ENCODE results near the gene MBOAT1. TPM values are rescaled to one million over a fixed set of nuclear protein-coding genes. Genes with fewer than 3 reads are reported as not detected.
A peak's percentile ranks its signal among the peaks of the same experiment; 100 is the strongest.

Gene MBOAT1
- total RNA-seq, 1 experiment from 2014 or later, result 9.9 TPM

DNA sequence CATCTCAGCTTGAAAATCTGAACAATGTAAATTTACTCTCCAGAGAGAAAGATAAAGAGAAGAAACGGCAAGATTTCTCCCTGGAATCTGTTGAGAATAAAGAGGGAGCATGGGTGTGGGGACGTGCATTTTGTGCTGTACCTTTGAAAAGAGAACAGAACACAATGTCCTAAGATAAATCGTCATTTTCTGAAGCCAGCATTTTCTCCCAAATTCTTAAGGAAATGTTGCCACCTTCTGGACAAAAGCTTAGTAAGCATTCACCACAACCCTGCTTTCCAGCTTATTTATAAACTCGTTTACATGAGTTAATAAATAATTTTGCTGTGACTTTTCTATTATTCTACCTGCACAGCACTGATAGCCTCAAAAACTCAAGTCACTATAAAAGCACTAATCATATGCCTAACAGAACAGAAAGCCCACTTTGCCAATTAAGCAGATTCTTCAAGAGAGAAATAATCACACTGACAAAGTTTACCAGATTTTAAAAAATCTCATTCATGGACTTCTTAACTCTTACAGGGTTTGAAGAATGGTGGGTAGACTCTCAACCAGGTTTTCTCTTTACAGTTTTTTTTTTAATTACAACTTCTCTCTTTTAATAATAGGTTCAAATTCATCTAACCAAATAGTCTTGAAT is 155.8 kb downstream of the MBOAT1 start:
- H3K79me1 ChIP-seq (ENCODE audit: insufficient read depth, low read depth, low read length, poor library complexity, severe bottlenecking), result no peaks in the 10 kb centered on the region
- H3K4me3 Mint-ChIP-seq, result no peak overlapping the region
- no peak overlapping the region for H2AK5ac ChIP-seq (ENCODE audit: insufficient read length, low read length)
- no peak overlapping the region for H3K14ac ChIP-seq (ENCODE audit: insufficient read depth, low read length)
- no peaks in the 10 kb centered on the region for H3K23me2 ChIP-seq (ENCODE audit: insufficient read length, low read depth, low read length, poor library complexity, severe bottlenecking)
- H3K79me2 ChIP-seq (ENCODE audit: insufficient read depth, low read length), result no peaks in the 10 kb centered on the region
- no peak for DNase-seq
- no peak overlapping the region for H2BK20ac ChIP-seq (ENCODE audit: low read depth, low read length, poor library complexity, severe bottlenecking)
- no peak overlapping the region for H2BK12ac ChIP-seq (ENCODE audit: insufficient read length, low read depth, low read length)
- no peak overlapping the region for H2BK120ac ChIP-seq (ENCODE audit: low read depth, low read length, poor library complexity, severe bottlenecking)
- no peak overlapping the region for H3K4ac ChIP-seq (ENCODE audit: low read depth, low read length)
- H3K9me3 ChIP-seq (ENCODE audit: control insufficient read depth, low read depth, low read length), result no peaks in the 10 kb centered on the region
- no peak overlapping the region for H2BK15ac ChIP-seq (ENCODE audit: low read depth, low read length)
- no peak overlapping the region for H4K8ac ChIP-seq (replicated peaks; ENCODE audit: insufficient read length, low read depth, low read length)
- no peak overlapping the region for H3K23ac ChIP-seq (ENCODE audit: insufficient read length, low read depth, low read length)
- no peaks in the 10 kb centered on the region for H4K20me1 ChIP-seq (ENCODE audit: control insufficient read depth, insufficient read depth, insufficient read length)
- H3K9me3 Mint-ChIP-seq, result no peaks in the 10 kb centered on the region
- H3K4me2 ChIP-seq (ENCODE audit: insufficient read depth, insufficient read length, low read length), result no peak overlapping the region
- H3K27ac Mint-ChIP-seq, result no peak overlapping the region
- H3K27ac ChIP-seq (ENCODE audit: insufficient read length, low read depth, low read length), result no peak overlapping the region
- no peak overlapping the region for H3K9ac ChIP-seq (ENCODE audit: extremely low read depth, insufficient read length, low read length)
- H3K4me1 Mint-ChIP-seq, result peaks cover 0 to 4% of the 10 kb centered on the region in 2 experiments; a peak in 1 of 4 replicates
- no peak overlapping the region for H2AFZ ChIP-seq (ENCODE audit: low read length)
- no peak overlapping the region for H3K18ac ChIP-seq (ENCODE audit: insufficient read length, low read depth, low read length)
- no peak overlapping the region for H4K5ac ChIP-seq (ENCODE audit: insufficient read length, low read depth, low read length)
- no peaks in the 10 kb centered on the region; the same call in 1 of the 2 replicates for H3K27me3 Mint-ChIP-seq (ENCODE audit: low read depth)
- H3K27me3 ChIP-seq (ENCODE audit: insufficient read depth, low read length), result no peaks in the 10 kb centered on the region
- TF ChIP-seq, protein P1, sequence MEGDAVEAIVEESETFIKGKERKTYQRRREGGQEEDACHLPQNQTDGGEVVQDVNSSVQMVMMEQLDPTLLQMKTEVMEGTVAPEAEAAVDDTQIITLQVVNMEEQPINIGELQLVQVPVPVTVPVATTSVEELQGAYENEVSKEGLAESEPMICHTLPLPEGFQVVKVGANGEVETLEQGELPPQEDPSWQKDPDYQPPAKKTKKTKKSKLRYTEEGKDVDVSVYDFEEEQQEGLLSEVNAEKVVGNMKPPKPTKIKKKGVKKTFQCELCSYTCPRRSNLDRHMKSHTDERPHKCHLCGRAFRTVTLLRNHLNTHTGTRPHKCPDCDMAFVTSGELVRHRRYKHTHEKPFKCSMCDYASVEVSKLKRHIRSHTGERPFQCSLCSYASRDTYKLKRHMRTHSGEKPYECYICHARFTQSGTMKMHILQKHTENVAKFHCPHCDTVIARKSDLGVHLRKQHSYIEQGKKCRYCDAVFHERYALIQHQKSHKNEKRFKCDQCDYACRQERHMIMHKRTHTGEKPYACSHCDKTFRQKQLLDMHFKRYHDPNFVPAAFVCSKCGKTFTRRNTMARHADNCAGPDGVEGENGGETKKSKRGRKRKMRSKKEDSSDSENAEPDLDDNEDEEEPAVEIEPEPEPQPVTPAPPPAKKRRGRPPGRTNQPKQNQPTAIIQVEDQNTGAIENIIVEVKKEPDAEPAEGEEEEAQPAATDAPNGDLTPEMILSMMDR (conservative IDR thresholded peaks at IDR 0.05), result peak; percentile 76
- no peak overlapping the region for H4K91ac ChIP-seq (ENCODE audit: insufficient read length, low read depth, low read length)
- H3K36me3 Mint-ChIP-seq (ENCODE audit: insufficient read depth in 1 of 3, low read depth in 3 of 3), result no peaks in the 10 kb centered on the region; a peak in 1 of 7 replicates
- no peak overlapping the region for H3K56ac ChIP-seq (ENCODE audit: insufficient read length, low read depth, low read length)
- no peak overlapping the region for H2BK5ac ChIP-seq (ENCODE audit: insufficient read length, low read length)
- H3T11ph ChIP-seq (ENCODE audit: low read length), result no peak overlapping the region
- WGBS (ENCODE audit: extremely low coverage, insufficient read length, low lambda C conversion rate), result no CpG with 5 or more reads among the region's 4 CpGs
- H3K4me1 ChIP-seq (ENCODE audit: insufficient read depth, low read length), result no peaks in the 10 kb centered on the region
